Suprapubic skin (tissue), 4 donors: ENCODE measurements around the gene RAD9B.

ENCODE experiments used
- CTCF ChIP-seq, 2 donors: fragments of 200-600 bp in 1 of 2; fragments of 450-650 bp in 1 of 2; sonication (generic) in 1 of 2; IDR thresholded peaks; one replicate each; pipeline ENCODE4 v1.5.1; 2016 to 2019; ENCODE audit warnings: antibody characterized with exemption in 2 of 2, mild to moderate bottlenecking in 1 of 2, moderate library complexity in 1 of 2
- EP300 ChIP-seq: sonication (generic); formaldehyde crosslinking; IDR thresholded peaks from one replicate; pipeline ENCODE4 v1.6.1; 2017; ENCODE audit warnings: antibody characterized with exemption
- POLR2AphosphoS5 ChIP-seq, 3 donors: sonication (generic); formaldehyde crosslinking; IDR thresholded peaks; one replicate each; pipeline ENCODE4 v1.6.1; 2017; ENCODE audit warnings: antibody characterized with exemption in 3 of 3

- TF ChIP-seq EP300 (no peak), CTCF (IDR thresholded peaks at IDR 0.05) (no peak), POLR2AphosphoS5 (IDR thresholded peaks at IDR 0.05) (no peak)
Measured at GRCh38 chr12:110458756-110459155, 43.4 kb upstream of the RAD9B start.
